Measurements from ENCODE around the gene EEPD1.
A peak's percentile ranks its signal among the peaks of the same experiment; 100 is the strongest.
"Not testable (repeated sequence)": the region's sequence is repeated elsewhere in the genome, so short reads cannot be mapped to it uniquely, and the experiment has no call there.

EEPD1 gene

DNA sequence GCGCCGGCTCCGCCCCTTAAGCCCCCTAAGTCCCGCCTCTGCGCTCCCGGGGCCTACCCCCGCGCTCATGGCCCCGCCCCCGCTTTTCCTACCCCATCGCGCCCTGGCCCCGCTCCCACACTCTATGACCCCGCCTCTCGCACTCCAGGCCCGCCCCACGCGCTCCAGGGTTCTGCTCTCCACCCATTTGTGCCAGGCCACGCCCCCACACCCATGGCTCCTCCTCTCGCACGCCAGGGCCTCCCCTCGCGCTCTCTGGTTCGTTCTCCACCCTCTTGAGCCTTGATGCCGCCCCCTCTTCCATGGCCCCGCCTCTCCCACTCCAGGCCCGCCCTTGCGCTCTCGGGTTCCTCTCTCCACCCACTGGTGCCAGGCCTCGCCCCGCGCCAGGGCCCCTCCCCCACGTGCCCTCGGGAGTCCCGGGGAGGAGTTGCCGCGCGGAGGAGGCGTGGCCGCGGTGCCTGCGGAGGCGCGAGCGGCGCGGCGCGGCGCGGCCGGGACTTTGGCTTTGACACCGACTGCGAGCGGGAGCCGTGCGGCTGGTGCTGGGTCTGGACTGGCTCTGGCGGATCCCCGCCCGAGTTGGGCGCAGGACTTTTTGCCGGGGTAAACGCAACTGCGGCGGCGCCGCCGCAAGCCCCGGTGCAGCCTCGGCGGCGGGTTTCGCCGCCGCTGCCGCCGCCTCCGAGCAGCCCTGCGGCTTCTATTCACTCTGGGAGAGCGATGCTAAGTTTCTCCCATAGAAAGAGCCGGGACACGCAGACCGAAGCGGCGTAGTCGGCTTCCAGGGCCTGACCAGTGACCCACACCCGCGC lies at the start of gene EEPD1:
Gene EEPD1, plus strand, starts transcription at position 499 of the 815 bp plus-strand sequence. CDS start 1,071 bp downstream, outside the sequence.
- H3K4me3 ChIP-seq (ENCODE audit: low read depth, low read length) = peak within 1 kb of the TSS; percentile 62
- TF ChIP-seq, protein P1, sequence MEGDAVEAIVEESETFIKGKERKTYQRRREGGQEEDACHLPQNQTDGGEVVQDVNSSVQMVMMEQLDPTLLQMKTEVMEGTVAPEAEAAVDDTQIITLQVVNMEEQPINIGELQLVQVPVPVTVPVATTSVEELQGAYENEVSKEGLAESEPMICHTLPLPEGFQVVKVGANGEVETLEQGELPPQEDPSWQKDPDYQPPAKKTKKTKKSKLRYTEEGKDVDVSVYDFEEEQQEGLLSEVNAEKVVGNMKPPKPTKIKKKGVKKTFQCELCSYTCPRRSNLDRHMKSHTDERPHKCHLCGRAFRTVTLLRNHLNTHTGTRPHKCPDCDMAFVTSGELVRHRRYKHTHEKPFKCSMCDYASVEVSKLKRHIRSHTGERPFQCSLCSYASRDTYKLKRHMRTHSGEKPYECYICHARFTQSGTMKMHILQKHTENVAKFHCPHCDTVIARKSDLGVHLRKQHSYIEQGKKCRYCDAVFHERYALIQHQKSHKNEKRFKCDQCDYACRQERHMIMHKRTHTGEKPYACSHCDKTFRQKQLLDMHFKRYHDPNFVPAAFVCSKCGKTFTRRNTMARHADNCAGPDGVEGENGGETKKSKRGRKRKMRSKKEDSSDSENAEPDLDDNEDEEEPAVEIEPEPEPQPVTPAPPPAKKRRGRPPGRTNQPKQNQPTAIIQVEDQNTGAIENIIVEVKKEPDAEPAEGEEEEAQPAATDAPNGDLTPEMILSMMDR (IDR thresholded peaks at IDR 0.05; ENCODE audit: low read depth, low read length, missing control alignments) = no peak
- peak; percentile 85 for DNase-seq (ENCODE audit: low read depth)

DNA sequence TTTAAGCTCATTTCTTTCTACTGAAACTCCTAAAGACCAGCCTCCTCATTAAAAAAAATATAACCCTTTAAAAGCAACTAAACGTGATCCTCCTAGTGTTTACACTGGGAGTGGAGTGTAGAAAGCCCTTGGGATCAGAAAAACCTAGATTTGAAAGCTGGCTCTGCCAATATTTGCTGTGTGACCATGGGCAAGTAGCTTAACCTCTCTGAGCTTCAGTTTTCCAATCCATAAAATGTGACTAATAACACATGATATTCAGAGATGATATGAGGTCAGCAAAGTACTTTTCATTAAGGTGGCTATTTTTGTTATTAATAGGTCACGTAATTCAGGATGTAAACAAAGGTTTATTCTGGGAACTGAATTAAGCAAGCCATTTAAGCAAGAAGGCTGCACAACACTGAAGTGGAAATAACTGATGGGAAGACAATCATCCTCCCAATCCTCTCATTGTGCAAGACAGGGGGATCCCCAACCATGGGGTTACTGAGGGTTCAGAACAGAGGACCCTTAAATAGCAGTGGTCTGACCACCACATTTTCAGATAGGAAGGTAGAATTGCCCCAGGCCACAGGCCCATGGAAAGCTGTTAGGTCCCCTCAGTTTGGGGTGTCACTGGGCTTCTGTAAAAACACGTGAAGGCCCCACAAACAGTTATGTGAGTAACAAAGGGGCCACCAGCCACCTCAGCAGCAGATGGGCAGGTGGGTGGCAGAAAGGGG lies 49.1 kb upstream of the EEPD1 start:
- DNase-seq (ENCODE audit: low read depth) = no peak
- TF ChIP-seq, protein P1 (IDR thresholded peaks at IDR 0.05; ENCODE audit: low read depth, low read length, missing control alignments) = no peak
- no peak overlapping the region for H3K4me3 ChIP-seq (ENCODE audit: low read depth, low read length)

DNA sequence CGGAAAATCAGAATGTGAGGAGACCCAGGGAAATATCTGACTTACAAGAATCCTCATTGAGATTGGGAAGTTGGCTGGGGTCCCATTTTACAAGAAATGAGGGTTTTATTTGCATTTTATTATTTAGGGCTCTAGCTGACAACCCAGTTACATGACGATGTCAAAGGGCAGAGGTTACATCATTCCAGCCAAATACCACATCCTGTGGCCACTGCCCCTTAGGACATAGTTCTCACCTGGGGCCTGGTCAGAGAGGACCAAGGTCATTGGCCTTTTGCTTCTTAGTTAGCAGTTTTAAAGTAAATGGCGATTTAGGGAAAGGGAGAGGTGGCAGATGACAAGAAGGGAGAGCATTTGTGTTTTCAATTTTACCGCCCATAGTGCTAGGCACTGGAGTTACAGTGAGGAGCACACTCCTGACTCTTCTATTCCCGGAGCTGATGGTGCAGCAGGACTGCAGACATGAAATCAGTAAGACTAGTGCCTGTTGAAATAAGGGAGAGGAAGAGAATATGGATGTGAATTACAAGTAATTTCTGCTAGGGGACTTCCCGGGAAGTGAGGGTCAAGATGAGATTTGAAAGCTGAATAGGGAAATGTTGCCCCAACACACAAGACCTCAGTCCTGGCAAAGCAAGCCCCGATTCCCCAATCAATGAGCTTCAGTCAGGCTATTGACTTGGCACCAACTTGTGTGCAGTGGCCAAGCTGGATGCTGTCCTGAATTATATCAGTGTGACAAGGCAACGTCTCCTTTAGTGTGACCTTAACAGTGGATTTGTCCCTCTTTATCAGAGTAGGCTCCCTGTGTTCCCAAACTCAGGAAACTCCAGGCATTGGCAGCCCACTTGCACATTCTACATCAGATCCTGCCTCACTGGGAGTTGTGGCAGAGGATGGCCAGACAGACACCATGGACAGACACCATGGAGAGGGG lies 45.8 kb upstream of the EEPD1 start:
- DNase-seq (ENCODE audit: low read depth); H3K4me3 ChIP-seq (ENCODE audit: low read depth, low read length): not testable (repeated sequence)

DNA sequence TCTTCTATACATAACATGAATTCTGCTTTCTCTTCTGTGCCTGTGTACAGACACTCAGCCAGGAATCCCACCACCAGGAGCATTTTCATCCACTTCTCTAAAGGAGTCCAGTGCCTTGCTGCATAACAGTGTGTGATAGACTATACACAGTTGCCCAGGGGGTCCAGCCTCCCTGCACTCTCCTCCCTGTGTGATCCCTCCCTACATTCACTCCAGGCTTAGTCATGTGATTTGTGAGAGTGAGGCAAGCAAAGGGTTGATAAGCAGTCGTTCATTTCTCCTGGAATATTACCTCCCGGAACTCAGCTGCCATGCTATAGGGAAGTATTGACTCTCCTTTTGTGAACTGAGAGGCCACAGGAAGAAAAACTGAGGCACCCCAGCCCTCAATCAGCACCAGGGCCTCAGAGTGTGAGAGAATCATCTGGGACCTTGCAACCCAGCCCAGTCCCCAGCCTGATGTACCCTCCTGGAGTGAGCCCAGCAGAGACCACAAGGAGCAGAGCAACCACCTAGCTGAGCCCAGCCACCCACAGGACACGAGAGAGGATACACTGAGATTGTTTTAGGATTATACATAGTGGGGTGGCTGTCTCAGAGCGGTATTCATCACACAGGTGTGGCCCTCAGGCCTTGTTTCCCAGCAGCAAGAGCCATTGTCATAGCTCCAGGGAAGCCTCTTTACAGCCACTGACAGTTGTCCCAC lies 45.0 kb upstream of the EEPD1 start:
- TF ChIP-seq, protein P1 (IDR thresholded peaks at IDR 0.05; ENCODE audit: low read depth, low read length, missing control alignments) = no peak
- DNase-seq (ENCODE audit: low read depth) = no peak
- H3K4me3 ChIP-seq (ENCODE audit: low read depth, low read length) = no peak overlapping the region

DNA sequence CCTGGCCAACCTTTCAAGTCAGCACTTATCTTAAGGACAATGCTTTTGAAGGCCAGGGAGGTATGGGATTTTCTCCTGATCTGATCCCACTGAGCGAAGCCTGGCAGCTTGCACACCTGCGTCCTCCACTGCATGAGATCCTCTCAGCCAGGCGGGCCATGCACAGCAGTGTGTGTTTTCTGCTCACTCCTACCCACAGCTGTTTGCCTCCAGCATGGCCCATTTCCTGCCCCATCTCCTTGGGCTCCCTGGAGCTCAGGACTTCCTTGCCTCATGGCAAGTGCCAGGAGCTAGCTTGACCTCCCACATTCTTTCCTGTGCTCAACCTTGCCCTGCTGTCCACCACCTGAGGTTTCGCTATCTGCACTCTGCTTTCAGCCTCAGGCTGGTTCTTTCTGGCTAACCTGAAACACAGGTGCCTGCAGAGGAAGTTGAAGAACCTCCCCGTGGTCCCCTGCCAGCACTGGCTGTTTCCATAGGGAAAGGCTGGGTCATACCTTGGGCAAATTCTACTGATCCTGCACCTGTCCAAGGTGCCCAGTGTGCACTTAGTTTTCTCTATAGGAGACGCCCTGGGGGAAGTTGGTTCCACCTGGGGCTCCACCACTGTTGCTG lies 43.9 kb upstream of the EEPD1 start:
- TF ChIP-seq, protein P1 (IDR thresholded peaks at IDR 0.05; ENCODE audit: low read depth, low read length, missing control alignments) = no peak
- H3K4me3 ChIP-seq (ENCODE audit: low read depth, low read length) = no peak overlapping the region
- DNase-seq (ENCODE audit: low read depth) = no peak

DNA sequence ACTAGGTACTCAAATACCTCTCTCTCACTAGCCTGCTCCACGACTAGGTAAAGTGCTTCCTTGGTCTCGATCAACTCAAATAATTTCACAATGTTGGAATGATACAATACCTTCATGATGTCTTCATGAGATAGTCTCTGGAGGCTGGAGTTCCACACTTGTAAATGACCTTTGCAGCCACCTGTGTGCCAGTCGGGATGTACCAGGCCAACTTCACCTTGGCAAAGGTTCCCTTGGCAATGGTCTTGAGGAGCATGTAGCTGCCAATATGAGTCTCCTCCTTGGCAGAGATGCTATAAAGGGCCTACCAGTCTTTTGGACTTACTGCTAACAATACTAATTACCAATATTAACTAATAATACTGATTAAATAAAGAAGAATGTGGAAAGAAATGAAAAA lies 42.5 kb upstream of the EEPD1 start:
- DNase-seq (ENCODE audit: low read depth) = no peak
- no peak overlapping the region for H3K4me3 ChIP-seq (ENCODE audit: low read depth, low read length)
- TF ChIP-seq, protein P1 (IDR thresholded peaks at IDR 0.05; ENCODE audit: low read depth, low read length, missing control alignments) = no peak

Data from GM12864 (cell line).